Stomach (tissue), 4 donors: Measurements from ENCODE around the gene COL16A1.

Experiments
- EP300 ChIP-seq: sonication (generic); formaldehyde crosslinking; IDR thresholded peaks from one replicate; pipeline ENCODE4 v1.6.1; 2017; ENCODE audit warnings: antibody characterized with exemption
- POLR2AphosphoS5 ChIP-seq, 3 donors: sonication (generic); formaldehyde crosslinking; IDR thresholded peaks; one replicate each; pipeline ENCODE4 v1.6.1; 2016; ENCODE audit warnings: antibody characterized with exemption in 3 of 3
- TF ChIP-seq, protein P1 (sequence below), 7 experiments: fragments of 450-650 bp in 4 of 7; fragments of 200-600 bp in 3 of 7; sonication (generic) in 3 of 7; IDR thresholded peaks; one replicate each; pipeline ENCODE4 v1.5.1; 2016 to 2019; ENCODE audit warnings: antibody characterized with exemption in 7 of 7, control low read depth in 2 of 7, mild to moderate bottlenecking in 1 of 7

DNA sequence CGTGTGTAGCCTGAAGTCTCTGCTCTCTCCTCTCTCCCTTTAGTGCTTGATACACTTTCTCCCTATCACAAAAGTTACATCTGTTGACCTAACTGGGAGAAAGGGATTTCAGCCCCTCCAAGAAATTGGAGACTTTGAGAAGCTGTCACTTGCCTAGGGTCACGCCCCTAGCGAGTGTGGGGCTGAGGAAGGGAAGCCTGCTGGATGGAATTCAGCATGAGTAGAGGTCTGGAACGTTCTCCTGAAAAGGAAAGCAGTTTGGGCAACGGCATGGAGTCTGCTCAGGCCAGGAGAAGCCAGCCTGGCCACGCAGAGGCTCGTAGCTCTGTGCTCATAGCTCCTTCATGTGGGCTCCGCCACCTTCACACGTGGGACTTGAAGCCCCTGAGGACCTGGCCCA is 22.4 kb downstream of the COL16A1 start:
- TF ChIP-seq POLR2AphosphoS5 (IDR thresholded peaks at IDR 0.05) (no peak), EP300 (no peak)
- TF ChIP-seq, protein P1, sequence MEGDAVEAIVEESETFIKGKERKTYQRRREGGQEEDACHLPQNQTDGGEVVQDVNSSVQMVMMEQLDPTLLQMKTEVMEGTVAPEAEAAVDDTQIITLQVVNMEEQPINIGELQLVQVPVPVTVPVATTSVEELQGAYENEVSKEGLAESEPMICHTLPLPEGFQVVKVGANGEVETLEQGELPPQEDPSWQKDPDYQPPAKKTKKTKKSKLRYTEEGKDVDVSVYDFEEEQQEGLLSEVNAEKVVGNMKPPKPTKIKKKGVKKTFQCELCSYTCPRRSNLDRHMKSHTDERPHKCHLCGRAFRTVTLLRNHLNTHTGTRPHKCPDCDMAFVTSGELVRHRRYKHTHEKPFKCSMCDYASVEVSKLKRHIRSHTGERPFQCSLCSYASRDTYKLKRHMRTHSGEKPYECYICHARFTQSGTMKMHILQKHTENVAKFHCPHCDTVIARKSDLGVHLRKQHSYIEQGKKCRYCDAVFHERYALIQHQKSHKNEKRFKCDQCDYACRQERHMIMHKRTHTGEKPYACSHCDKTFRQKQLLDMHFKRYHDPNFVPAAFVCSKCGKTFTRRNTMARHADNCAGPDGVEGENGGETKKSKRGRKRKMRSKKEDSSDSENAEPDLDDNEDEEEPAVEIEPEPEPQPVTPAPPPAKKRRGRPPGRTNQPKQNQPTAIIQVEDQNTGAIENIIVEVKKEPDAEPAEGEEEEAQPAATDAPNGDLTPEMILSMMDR (IDR thresholded peaks at IDR 0.05) = no peak
